KOPT-K1 (cell line): ENCODE results near the gene SYT14.
"Not testable (repeated sequence)": the region's sequence is repeated elsewhere in the genome, so short reads cannot be mapped to it uniquely, and the experiment has no call there.

ENCODE experiments used
- H3K27ac ChIP-seq: fragments of 200-600 bp; sonication (generic); 2 replicates; pipeline ENCODE4 v1.5.1; 2016; ENCODE audit warnings: antibody characterized with exemption, mild to moderate bottlenecking, low read depth, low read length; ENCODE audit not compliant: poor library complexity, severe bottlenecking
- H3K36me3 ChIP-seq: fragments of 200-600 bp; sonication (generic); 2 replicates; pipeline ENCODE4 v1.5.1; 2017; ENCODE audit warnings: antibody characterized with exemption, mild to moderate bottlenecking, low read length, moderate library complexity; ENCODE audit not compliant: insufficient read depth
- H3K9me3 ChIP-seq: fragments of 200-600 bp; sonication (generic); 2 replicates; pipeline ENCODE4 v1.5.1; 2017; ENCODE audit warnings: antibody characterized with exemption, low read length, mild to moderate bottlenecking; ENCODE audit not compliant: insufficient read depth, poor library complexity, severe bottlenecking

SYT14 gene

GRCh38 chr1:209919637-209920036 lies 18.4 kb upstream of the SYT14 start:
- H3K36me3 ChIP-seq: not testable (repeated sequence)

GRCh38 chr1:209920844-209921243 lies 17.2 kb upstream of the SYT14 start:
- Histone ChIP-seq H3K36me3 (no peaks in the 10 kb centered on the region), H3K27ac (no peak overlapping the region), H3K9me3 (no peaks in the 10 kb centered on the region)

More at GRCh38 chr1:209919637-209920036, 18.4 kb upstream of the SYT14 start:
- not testable (repeated sequence) for H3K27ac ChIP-seq, H3K9me3 ChIP-seq

- no peaks in the 10 kb centered on the region for H3K36me3 ChIP-seq
- no peaks in the 10 kb centered on the region for H3K9me3 ChIP-seq
- no peak overlapping the region for H3K27ac ChIP-seq
These were observed 13.6 kb upstream of the SYT14 start for GRCh38 chr1:209924390-209924789.

- Histone ChIP-seq H3K36me3 (no peaks in the 10 kb centered on the region), H3K27ac (no peak overlapping the region), H3K9me3 (no peaks in the 10 kb centered on the region)
These were observed 12.0 kb upstream of the SYT14 start for GRCh38 chr1:209926045-209926444.

GRCh38 chr1:209927466-209927865 lies 10.6 kb upstream of the SYT14 start:
- H3K27ac ChIP-seq: no peak overlapping the region
- H3K36me3 ChIP-seq: no peaks in the 10 kb centered on the region
- no peaks in the 10 kb centered on the region for H3K9me3 ChIP-seq

GRCh38 chr1:209929751-209930150 lies 8.3 kb upstream of the SYT14 start:
- no peaks in the 10 kb centered on the region for H3K9me3 ChIP-seq
- H3K27ac ChIP-seq: no peak overlapping the region
- H3K36me3 ChIP-seq: no peaks in the 10 kb centered on the region

- no peak overlapping the region for H3K27ac ChIP-seq
These were observed 6.9 kb upstream of the SYT14 start for GRCh38 chr1:209931141-209931540.

GRCh38 chr1:209936125-209936524 lies 1.9 kb upstream of the SYT14 start:
- Histone ChIP-seq H3K9me3 (no peaks in the 10 kb centered on the region), H3K36me3 (no peaks in the 10 kb centered on the region), H3K27ac (no peak overlapping the region)

More at GRCh38 chr1:209931141-209931540, 6.9 kb upstream of the SYT14 start:
- no peaks in the 10 kb centered on the region for H3K9me3 ChIP-seq
- H3K36me3 ChIP-seq: no peaks in the 10 kb centered on the region

- Histone ChIP-seq H3K27ac (no peak overlapping the region), H3K9me3 (no peaks in the 10 kb centered on the region), H3K36me3 (no peaks in the 10 kb centered on the region)
These were observed 7.4 kb downstream of the SYT14 start for GRCh38 chr1:209945377-209945776.

- no peaks in the 10 kb centered on the region for H3K36me3 ChIP-seq
- no peak overlapping the region for H3K27ac ChIP-seq
- no peaks in the 10 kb centered on the region for H3K9me3 ChIP-seq
These were observed 10.1 kb downstream of the SYT14 start for GRCh38 chr1:209948155-209948554.

GRCh38 chr1:209956116-209956515 lies 18.1 kb downstream of the SYT14 start:
- H3K27ac ChIP-seq: no peak overlapping the region
- H3K36me3 ChIP-seq: no peaks in the 10 kb centered on the region
- no peaks in the 10 kb centered on the region for H3K9me3 ChIP-seq

- Histone ChIP-seq H3K36me3 (no peaks in the 10 kb centered on the region), H3K27ac (no peak overlapping the region), H3K9me3 (no peaks in the 10 kb centered on the region)
These were observed 21.6 kb downstream of the SYT14 start for GRCh38 chr1:209959623-209960022.

- Histone ChIP-seq H3K9me3 (no peaks in the 10 kb centered on the region), H3K36me3 (no peaks in the 10 kb centered on the region), H3K27ac (no peak overlapping the region)
These were observed 22.9 kb downstream of the SYT14 start for GRCh38 chr1:209960926-209961325.

- H3K36me3 ChIP-seq: no peaks in the 10 kb centered on the region
- no peaks in the 10 kb centered on the region for H3K9me3 ChIP-seq
These were observed 24.4 kb downstream of the SYT14 start for GRCh38 chr1:209962388-209962787.

GRCh38 chr1:209962856-209963255 lies 24.8 kb downstream of the SYT14 start:
- Histone ChIP-seq H3K27ac (no peak overlapping the region), H3K36me3 (no peaks in the 10 kb centered on the region), H3K9me3 (no peaks in the 10 kb centered on the region)

More at GRCh38 chr1:209962388-209962787, 24.4 kb downstream of the SYT14 start:
- H3K27ac ChIP-seq: no peak overlapping the region

GRCh38 chr1:209965996-209966395 lies 28.0 kb downstream of the SYT14 start:
- Histone ChIP-seq H3K9me3 (no peaks in the 10 kb centered on the region), H3K36me3 (no peaks in the 10 kb centered on the region), H3K27ac (no peak overlapping the region)

- not testable (repeated sequence) for H3K36me3 ChIP-seq, H3K27ac ChIP-seq, H3K9me3 ChIP-seq
These were observed 40.7 kb downstream of the SYT14 start for GRCh38 chr1:209978721-209979120.
